Aorta (tissue), 5 donors: ENCODE results near the gene KRTAP12-2. TPM values are rescaled to one million over a fixed set of nuclear protein-coding genes. Genes with fewer than 3 reads are reported as not detected.
"Not testable (repeated sequence)": the region's sequence is repeated elsewhere in the genome, so short reads cannot be mapped to it uniquely, and the experiment has no call there.

ENCODE experiments used
- ATAC-seq: fragments of 200-7000 bp; cut with Tn5 transposase; one replicate; pipeline ENCODE4 v1.9.1; 2022; ENCODE audit warnings: moderate library complexity; ENCODE audit not compliant: low FRiP score
- DNase-seq, 2 donors: peaks; one replicate each; pipeline ENCODE4 v3.0.0-alpha.2; 2020
- H3K27ac ChIP-seq, 2 donors: one replicate each; pipeline ENCODE4 v1.5.1; 2013; ENCODE audit warnings: low read length in 2 of 2, mild to moderate bottlenecking in 2 of 2, moderate library complexity in 2 of 2, control low read depth in 1 of 2, inconsistent platforms in 1 of 2, low read depth in 1 of 2
- H3K27me3 ChIP-seq, 2 donors: one replicate each; pipeline ENCODE4 v1.6.1; 2013; ENCODE audit warnings: control low read depth in 1 of 2, low read length in 1 of 2, mild to moderate bottlenecking in 1 of 2, moderate library complexity in 1 of 2; ENCODE audit not compliant: insufficient read depth in 2 of 2, control insufficient read depth in 1 of 2
- H3K36me3 ChIP-seq, 2 donors: one replicate each; pipeline ENCODE4 v1.6.1; 2013; ENCODE audit warnings: control low read depth in 1 of 2, low read length in 1 of 2, mild to moderate bottlenecking in 1 of 2; ENCODE audit not compliant: insufficient read depth in 2 of 2, control insufficient read depth in 1 of 2
- H3K4me1 ChIP-seq, 2 donors: one replicate each; pipeline ENCODE4 v1.6.1; 2013; ENCODE audit warnings: low read length in 2 of 2, control low read depth in 1 of 2, mild to moderate bottlenecking in 1 of 2, moderate library complexity in 1 of 2; ENCODE audit not compliant: insufficient read depth in 2 of 2, control insufficient read depth in 1 of 2
- H3K4me3 ChIP-seq, 2 donors: one replicate each; pipeline ENCODE4 v1.5.1; 2013; ENCODE audit warnings: low read length in 2 of 2, control low read depth in 1 of 2, mild to moderate bottlenecking in 1 of 2
- H3K9me3 ChIP-seq: one replicate; pipeline ENCODE4 v1.6.1; 2013; ENCODE audit warnings: mild to moderate bottlenecking, low read length; ENCODE audit not compliant: control insufficient read depth
- WGBS, 2 donors: extraction: QIAGEN DNeasy Blood & Tissue Kit; methylation state at CpG; one replicate each; pipeline ENCODE4 v1.1.7; 2013; 5-methylcytosine and 5-hydroxymethylcytosine counted together
- intact Hi-C, 2 donors: fragments of 100-400 bp; cut with DNase I; formaldehyde crosslinking; loops; one replicate each; pipeline versions ENCODE4 v1.14.2 to v1.15.0; 2022
- polyA plus RNA-seq, 2 donors: library from polyadenylated mRNA; stranded (reverse); fragments of 200-250 nt; gene quantifications; one replicate each; pipeline ENCODE4 v1.2.3, GENCODE V29; 2013
- total RNA-seq, 2 donors: library from RNA; stranded (reverse); fragmentation: NEBNext Ultra II Directional; extraction: Animal tissue kit (Norgen Biotek cat#: 25700); gene quantifications; one replicate each; pipeline ENCODE4 v1.2.1, GENCODE V29; 2021
- donor health status: healthy with polysubstance abuse.
- donor health status: Bipolar disorder and iron deficiency.
- donor health status: DM: no; HTN: no; CAD: no.
- donor health status: DM: no; HTN: no; CAD: no.
- donor health status: DM: yes; HTN: yes; CAD: no.

KRTAP12-2 gene
- total and polyA plus RNA-seq, 4 donors, result not detected

DNA sequence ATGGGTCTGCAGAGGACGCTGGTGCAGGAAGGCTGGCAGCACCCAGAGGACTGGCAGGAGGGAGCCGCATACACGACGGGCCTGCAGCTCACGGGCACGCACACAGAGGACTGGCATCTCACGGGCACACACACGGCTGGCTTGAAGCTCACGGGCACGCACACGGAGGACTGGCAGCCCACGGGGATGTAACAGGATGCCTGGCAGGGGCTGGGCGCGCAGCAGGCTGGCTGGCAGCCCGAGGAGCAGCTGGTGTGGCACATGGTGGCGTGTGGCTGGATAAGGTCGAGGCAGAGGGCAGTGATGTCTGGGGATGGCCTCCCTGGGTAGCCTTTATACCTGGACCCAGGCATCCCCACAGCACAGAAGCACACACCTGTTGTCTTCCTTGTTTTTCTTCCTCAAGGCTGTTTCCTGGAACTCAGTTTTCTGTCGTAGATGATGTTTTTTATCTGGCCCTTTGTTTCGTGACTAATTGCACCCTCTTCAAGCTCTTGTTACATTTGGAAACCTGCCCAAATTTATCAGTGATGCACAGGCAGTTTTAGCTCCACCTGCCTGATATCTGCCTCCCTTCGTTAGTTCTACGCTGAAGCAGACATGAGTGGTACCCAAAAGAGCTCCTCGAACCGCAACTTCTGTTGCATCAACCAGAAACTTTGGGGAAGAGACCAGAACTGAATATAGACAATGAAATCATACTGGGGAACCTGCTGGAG is 15.3 kb upstream of the KRTAP12-2 start, which contains the start of gene KRTAP12-1:
Gene KRTAP12-1, minus strand, starts transcription at position 303 of the 719 bp plus-strand sequence. Its CDS starts 40 bp downstream, at position 263.
- no peaks in the 10 kb centered on the region for H3K4me1 ChIP-seq
- peak in 1 of 2 donors; percentile 62 for DNase-seq
- intact Hi-C loops, result no loop called here
- H3K27me3 ChIP-seq, result no peaks in the 10 kb centered on the region
- H3K4me3 ChIP-seq, result no peak within 1 kb of the TSS
- no peaks in the 10 kb centered on the region for H3K9me3 ChIP-seq
- no peak for ATAC-seq
- H3K36me3 ChIP-seq, result no peaks in the 10 kb centered on the region
- no peak within 1 kb of the TSS for H3K27ac ChIP-seq
- WGBS, 2 donors, result 77 to 79% methylated on average over 23 of the region's 23 CpGs

DNA sequence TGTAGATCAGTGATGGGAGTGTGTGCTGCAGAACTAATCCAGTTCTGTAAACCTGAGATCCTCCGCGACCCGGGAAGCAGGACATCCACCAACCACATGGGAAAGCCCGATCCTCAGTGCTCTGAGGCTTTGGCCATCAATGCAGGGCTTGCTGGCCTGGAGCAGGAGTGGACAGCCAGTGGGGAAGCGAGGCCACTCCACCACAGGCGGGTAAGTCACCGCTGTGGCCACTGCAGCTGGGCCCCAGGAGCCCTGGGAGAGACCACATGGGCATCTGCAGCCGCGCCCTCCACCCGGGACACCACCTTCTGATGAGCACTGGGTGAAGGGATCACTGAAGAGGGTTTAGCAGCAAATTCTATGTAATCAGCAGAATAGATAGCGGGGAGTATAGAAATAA is 14.4 kb upstream of the KRTAP12-2 start:
- intact Hi-C loops, result no loop called here
- DNase-seq (peak in 1 of 2 donors; percentile 55), ATAC-seq (no peak)
- Histone ChIP-seq H3K4me3 (no peak overlapping the region), H3K36me3 (no peaks in the 10 kb centered on the region), H3K27me3 (no peaks in the 10 kb centered on the region), H3K27ac (no peak overlapping the region), H3K4me1 (no peaks in the 10 kb centered on the region), H3K9me3 (no peaks in the 10 kb centered on the region)
- 71 to 86% methylated on average over 8 to 11 of the region's 11 CpGs for WGBS, 2 donors

DNA sequence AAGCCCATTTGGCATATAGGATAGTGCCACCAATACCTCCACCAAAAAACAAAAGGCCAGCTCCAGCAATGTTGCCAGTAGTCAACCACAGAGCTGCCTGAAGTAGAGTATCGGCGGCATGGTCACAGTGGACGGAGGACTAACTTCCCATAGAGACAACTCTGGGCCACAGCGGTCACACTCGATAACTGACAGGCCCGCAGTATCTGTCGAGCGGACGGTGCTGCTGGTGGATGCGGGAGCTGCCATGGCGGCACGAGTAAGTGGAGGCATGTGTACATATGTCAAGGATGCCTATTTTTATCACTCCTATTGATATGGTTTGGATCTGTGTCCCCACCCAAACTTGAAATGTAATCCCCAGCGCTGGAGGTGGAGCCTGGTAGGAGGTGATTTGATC is 11.2 kb upstream of the KRTAP12-2 start:
- Histone ChIP-seq H3K4me1 (no peaks in the 10 kb centered on the region), H3K27ac (no peak overlapping the region), H3K36me3 (no peaks in the 10 kb centered on the region), H3K4me3 (no peak overlapping the region), H3K9me3 (no peaks in the 10 kb centered on the region), H3K27me3 (no peaks in the 10 kb centered on the region)
- DNase-seq, result no peak
- WGBS, 2 donors, result 91 to 92% methylated on average over 13 of the region's 13 CpGs
- no peak for ATAC-seq
- intact Hi-C loops, result no loop called here

DNA sequence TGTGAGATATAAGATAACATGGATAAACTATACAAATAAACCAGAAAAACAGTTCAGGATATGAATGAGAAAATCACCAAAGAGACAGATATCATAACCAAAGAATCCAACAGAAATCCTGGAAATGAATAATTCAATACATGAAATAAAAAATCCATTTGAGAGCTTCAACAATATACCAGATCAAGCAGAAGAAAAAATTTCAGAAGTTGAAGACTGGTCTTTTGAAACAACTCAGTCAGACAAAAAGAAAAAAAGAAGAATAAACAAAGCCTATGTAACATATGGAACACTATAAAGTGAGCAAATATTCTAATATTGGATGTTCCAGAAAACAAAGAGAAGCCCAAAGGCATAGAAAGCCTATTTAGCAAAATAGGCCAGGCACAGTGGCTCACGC is 5.2 kb upstream of the KRTAP12-2 start:
- Histone ChIP-seq H3K4me3 (no peak overlapping the region), H3K36me3 (no peaks in the 10 kb centered on the region), H3K27me3 (no peaks in the 10 kb centered on the region), H3K27ac (no peak overlapping the region), H3K4me1 (no peaks in the 10 kb centered on the region), H3K9me3 (peaks cover 3% of the 10 kb centered on the region)
- 97 to 100% methylated on average over 1 of the region's 1 CpG for WGBS, 2 donors
- DNase-seq (no peak), ATAC-seq (no peak)
- intact Hi-C loops, result no loop called here

DNA sequence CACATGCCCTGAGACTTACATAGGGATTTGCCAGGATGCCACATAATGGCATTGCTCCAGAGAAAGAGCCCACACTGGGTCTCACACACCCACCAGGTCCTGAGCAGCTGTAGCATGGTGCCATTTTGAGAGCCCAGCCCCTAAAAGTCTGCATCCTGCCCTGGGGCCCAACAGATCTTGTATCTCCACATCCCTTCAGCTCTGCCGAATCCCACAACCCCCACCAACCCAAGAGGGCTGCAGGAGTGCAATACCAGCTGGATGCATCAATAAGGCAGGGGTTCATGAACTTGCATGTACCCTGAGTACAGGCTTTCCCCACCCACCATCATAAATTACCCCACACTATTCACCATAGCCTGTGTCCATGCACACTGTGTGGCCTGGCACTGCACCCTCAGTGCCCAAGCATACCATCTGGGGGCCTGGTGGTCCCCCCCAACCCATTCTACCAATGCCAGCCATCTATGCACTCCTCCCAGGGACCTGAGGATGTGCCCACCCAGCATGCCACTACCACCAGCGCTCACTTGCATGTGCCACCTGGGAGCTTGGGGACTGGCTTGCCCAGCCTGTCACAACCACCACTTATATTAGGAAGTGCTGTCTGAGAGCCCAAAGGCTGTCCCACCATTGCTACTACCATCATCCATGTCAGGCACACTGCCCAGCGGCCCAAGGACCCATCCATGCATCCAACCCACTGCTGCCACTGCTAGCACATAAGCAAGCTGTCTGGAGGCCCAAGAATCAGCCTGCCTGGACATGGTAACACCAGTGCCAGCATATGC is 4.1 kb upstream of the KRTAP12-2 start:
- H3K4me1 ChIP-seq, result no peaks in the 10 kb centered on the region
- ATAC-seq, result no peak
- H3K27ac ChIP-seq, result no peak overlapping the region
- H3K4me3 ChIP-seq, result no peak overlapping the region
- DNase-seq, result no peak
- H3K36me3 ChIP-seq, result no peaks in the 10 kb centered on the region
- H3K27me3 ChIP-seq, result no peaks in the 10 kb centered on the region
- intact Hi-C loops, result no loop called here
- 69 to 88% methylated on average over 3 of the region's 3 CpGs for WGBS, 2 donors
- peaks cover 3% of the 10 kb centered on the region for H3K9me3 ChIP-seq

DNA sequence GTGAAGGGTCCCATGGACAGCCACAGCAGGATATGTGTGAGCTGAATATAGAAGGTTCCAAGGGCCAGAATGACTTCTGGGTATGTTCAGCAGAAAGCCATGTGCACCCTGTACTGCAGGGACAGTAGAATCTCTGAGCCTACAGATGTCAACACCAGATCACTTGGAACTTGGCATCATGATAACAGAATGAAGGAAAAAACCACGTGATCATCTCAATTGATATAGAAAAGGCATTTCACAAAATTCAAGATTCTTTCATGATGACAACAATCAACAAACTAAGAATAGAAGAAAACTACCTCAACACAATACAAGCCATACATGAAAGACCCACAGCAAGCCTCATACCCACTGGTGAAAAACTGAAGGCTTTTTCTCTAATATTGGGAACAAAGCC is 885 bp upstream of the KRTAP12-2 start:
- peaks cover 3% of the 10 kb centered on the region for H3K9me3 ChIP-seq
- DNase-seq (no peak), ATAC-seq (no peak)
- no peak overlapping the region for H3K27ac ChIP-seq
- H3K36me3 ChIP-seq, result no peaks in the 10 kb centered on the region
- WGBS, 2 donors, result 71 to 76% methylated on average over 1 of the region's 1 CpG
- H3K4me1 ChIP-seq, result no peaks in the 10 kb centered on the region
- intact Hi-C loops, result no loop called here
- H3K27me3 ChIP-seq, result no peaks in the 10 kb centered on the region
- no peak overlapping the region for H3K4me3 ChIP-seq

DNA sequence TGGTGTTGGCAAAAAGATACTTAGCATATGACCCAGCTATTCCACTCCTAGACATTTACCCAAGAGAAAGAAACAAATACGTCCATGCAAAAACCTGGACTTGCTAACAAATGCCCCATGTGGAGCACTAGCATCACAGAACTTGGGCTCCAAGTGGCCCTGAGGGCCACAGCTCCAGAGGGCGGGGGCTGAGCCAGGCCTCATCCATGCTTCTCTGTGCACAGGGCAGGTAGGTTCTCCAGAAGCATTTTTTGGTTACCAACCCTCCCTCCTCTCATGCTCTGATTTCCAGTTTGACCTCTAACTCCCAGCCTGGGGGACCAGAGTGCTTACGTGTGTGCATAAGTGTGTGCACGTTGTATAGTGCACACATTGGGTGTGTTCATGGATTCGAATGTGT is 2.0 kb downstream of the KRTAP12-2 start:
- Histone ChIP-seq H3K9me3 (no peaks in the 10 kb centered on the region), H3K27ac (no peak overlapping the region), H3K4me1 (no peaks in the 10 kb centered on the region), H3K27me3 (no peaks in the 10 kb centered on the region), H3K4me3 (no peak overlapping the region), H3K36me3 (no peaks in the 10 kb centered on the region)
- ATAC-seq, result no peak
- 91 to 92% methylated on average over 5 of the region's 5 CpGs for WGBS, 2 donors
- intact Hi-C loops, result no loop called here
- peak in 1 of 2 donors; percentile 6 for DNase-seq

DNA sequence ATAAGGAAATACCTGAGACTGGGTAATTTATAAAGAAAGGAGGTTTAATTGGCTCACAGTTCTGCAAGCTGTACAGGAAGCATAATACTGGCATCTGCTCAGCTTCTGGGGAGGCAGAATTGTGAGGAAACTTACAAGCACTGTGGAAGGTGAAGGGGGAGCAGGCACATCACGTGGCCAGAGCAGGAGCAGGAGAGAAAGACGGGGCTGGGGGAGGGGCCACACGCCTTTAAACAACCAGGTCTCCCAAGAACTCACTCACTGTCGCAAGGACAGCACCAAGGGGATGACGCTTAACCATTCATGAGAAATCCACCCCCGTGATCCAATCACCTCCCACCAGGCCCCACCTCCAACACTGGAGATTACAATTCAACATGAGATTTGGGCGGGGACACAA is 5.2 kb downstream of the KRTAP12-2 start:
- H3K4me1 ChIP-seq, intact Hi-C loops, H3K27me3 ChIP-seq, H3K4me3 ChIP-seq, H3K9me3 ChIP-seq, ATAC-seq, H3K36me3 ChIP-seq, H3K27ac ChIP-seq, DNase-seq: not testable (repeated sequence)
- WGBS, 2 donors, result 59 to 67% methylated on average over 7 of the region's 7 CpGs
